NB4 (cell line): Measurements from ENCODE around the gene KCNN2.
A peak's percentile ranks its signal among the peaks of the same experiment; 100 is the strongest.

Source experiments
- DNase-seq: peaks from one replicate; pipeline ENCODE4 v3.0.0; 2010; ENCODE audit warnings: low read depth
- H3K4me3 ChIP-seq: one replicate; pipeline ENCODE4 v1.5.1; 2011; ENCODE audit warnings: mild to moderate bottlenecking, low read depth, low read length, moderate library complexity
- CTCF ChIP-seq: IDR thresholded peaks from one replicate; pipeline ENCODE4 v1.5.1; 2012; ENCODE audit warnings: low read depth, low read length
- MAX ChIP-seq: IDR thresholded peaks from 2 replicates; pipeline ENCODE4 v1.6.1; 2011; ENCODE audit warnings: low read depth, low read length
- MYC ChIP-seq: IDR thresholded peaks from 2 replicates; pipeline ENCODE4 v1.6.1; 2011; ENCODE audit warnings: low read depth, low read length
- POLR2A ChIP-seq: IDR thresholded peaks from 2 replicates; pipeline ENCODE4 v1.6.1; 2011; ENCODE audit warnings: mild to moderate bottlenecking; ENCODE audit not compliant: insufficient read length; ENCODE audit errors: extremely low read depth

The KCNN2 gene

GRCh38 chr5:114469372-114469771 lies 107.5 kb downstream of the KCNN2 start:
- H3K4me3 ChIP-seq = no peak overlapping the region
- no peak for DNase-seq
- TF ChIP-seq MAX (no peak), MYC (no peak), CTCF (no peak), POLR2A (no peak)

GRCh38 chr5:114471529-114471928 lies 109.7 kb downstream of the KCNN2 start:
- no peak for DNase-seq
- TF ChIP-seq CTCF (no peak), MYC (no peak), MAX (no peak), POLR2A (no peak)

GRCh38 chr5:114473541-114473940 lies 111.7 kb downstream of the KCNN2 start:
- DNase-seq = no peak
- TF ChIP-seq CTCF (no peak), MYC (no peak), MAX (no peak), POLR2A (no peak)

More at GRCh38 chr5:114471529-114471928, 109.7 kb downstream of the KCNN2 start:
- H3K4me3 ChIP-seq = no peak overlapping the region

GRCh38 chr5:114477816-114478334 lies 116.0 kb downstream of the KCNN2 start:
- DNase-seq = no peak
- TF ChIP-seq MYC (no peak), MAX (no peak), CTCF (no peak), POLR2A (no peak)
- H3K4me3 ChIP-seq = no peak overlapping the region

More at GRCh38 chr5:114473541-114473940, 111.7 kb downstream of the KCNN2 start:
- H3K4me3 ChIP-seq = no peak overlapping the region

GRCh38 chr5:114500756-114501155 lies 138.9 kb downstream of the KCNN2 start:
- H3K4me3 ChIP-seq = no peak overlapping the region
- TF ChIP-seq POLR2A (no peak), CTCF (no peak), MYC (no peak), MAX (no peak)
- DNase-seq = peak; percentile 3
